Activated naive CD8-positive, alpha-beta T cell treated with anti-CD3 and anti-CD28 coated beads for 36 hours (primary cell): Measurements from ENCODE around the gene CDH22. TPM values are rescaled to one million over a fixed set of nuclear protein-coding genes. Genes with fewer than 3 reads are reported as not detected.
A peak's percentile ranks its signal among the peaks of the same experiment; 100 is the strongest.

Source experiments
- DNase-seq: peaks from one replicate; pipeline ENCODE4 v3.0.0; 2021
- H3K27ac Mint-ChIP-seq: one replicate; pipeline ENCODE4 v1.8.0; 2022; ENCODE audit warnings: mild to moderate bottlenecking, moderate library complexity, mixed read lengths
- H3K27me3 Mint-ChIP-seq: one replicate; pipeline ENCODE4 v1.8.0; 2022; ENCODE audit warnings: mild to moderate bottlenecking, mixed read lengths
- H3K36me3 Mint-ChIP-seq: one replicate; pipeline ENCODE4 v1.8.0; 2021; ENCODE audit warnings: mild to moderate bottlenecking, mixed read lengths
- H3K4me1 Mint-ChIP-seq: one replicate; pipeline ENCODE4 v1.8.0; 2021; ENCODE audit warnings: mixed read lengths
- H3K4me3 Mint-ChIP-seq: one replicate; pipeline ENCODE4 v1.8.0; 2022; ENCODE audit warnings: mild to moderate bottlenecking, moderate library complexity, mixed read lengths
- H3K9me3 Mint-ChIP-seq: one replicate; pipeline ENCODE4 v1.8.0; 2022; ENCODE audit warnings: mixed read lengths
- total RNA-seq, 2 experiments: library from RNA; stranded (reverse); gene quantifications; one replicate each; pipeline ENCODE4 v1.2.3, GENCODE V29; 2021

Gene CDH22, protein sequence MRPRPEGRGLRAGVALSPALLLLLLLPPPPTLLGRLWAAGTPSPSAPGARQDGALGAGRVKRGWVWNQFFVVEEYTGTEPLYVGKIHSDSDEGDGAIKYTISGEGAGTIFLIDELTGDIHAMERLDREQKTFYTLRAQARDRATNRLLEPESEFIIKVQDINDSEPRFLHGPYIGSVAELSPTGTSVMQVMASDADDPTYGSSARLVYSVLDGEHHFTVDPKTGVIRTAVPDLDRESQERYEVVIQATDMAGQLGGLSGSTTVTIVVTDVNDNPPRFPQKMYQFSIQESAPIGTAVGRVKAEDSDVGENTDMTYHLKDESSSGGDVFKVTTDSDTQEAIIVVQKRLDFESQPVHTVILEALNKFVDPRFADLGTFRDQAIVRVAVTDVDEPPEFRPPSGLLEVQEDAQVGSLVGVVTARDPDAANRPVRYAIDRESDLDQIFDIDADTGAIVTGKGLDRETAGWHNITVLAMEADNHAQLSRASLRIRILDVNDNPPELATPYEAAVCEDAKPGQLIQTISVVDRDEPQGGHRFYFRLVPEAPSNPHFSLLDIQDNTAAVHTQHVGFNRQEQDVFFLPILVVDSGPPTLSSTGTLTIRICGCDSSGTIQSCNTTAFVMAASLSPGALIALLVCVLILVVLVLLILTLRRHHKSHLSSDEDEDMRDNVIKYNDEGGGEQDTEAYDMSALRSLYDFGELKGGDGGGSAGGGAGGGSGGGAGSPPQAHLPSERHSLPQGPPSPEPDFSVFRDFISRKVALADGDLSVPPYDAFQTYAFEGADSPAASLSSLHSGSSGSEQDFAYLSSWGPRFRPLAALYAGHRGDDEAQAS
- total RNA-seq: under 1 TPM in 1 of 2 experiments, not detected in 1; 0.12 TPM

DNA sequence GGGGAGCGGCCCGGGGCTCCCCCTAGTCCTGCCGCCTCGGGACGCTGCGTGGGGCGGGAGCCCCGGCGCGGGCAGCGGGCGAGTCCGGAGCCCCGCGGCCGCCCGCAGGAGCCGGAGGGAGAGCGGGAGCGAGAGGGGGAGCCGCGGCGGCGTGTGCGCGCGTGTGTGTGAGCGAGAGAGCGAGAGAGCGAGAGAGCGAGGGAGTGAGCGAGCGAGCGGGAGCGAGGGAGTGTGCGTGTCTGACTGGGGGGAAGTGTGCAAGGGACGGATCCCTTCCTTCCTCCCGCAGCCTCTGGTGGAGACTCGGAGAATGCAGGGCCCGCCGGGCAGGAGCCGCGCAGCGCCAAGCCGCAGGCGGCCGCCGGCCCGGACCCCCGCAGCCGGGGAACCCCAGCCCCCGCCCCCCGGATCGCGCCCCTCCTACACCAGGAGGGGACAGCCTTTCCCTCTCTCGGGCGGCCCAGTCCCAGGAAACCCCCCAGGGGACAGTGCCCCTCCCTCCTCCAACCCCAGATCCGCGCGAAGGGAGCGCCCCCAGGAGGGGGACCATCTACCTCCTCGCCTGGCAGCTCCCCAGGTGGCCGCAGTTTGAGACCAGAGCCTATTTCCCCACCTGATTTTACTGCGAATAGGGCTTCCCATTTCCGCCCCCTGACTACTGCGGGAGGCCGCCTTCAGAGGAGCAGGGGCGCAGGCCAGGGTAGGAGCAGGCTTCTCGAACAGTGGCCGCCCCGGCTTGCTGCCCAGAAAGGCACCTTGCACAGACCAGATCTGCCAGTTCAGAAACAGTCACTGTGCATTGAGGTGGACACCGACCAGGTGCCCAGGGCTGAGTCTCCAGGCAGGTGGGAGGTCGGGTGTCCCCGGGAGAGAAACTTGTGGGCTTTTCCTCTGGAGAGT lies at the start of gene CDH22:
Gene CDH22, minus strand, starts transcription at position 241 of the 900 bp plus-strand sequence. CDS start 57,204 bp downstream, outside the sequence.
- Mint-ChIP-seq H3K4me3 (peak within 1 kb of the TSS; percentile 50), H3K27me3 (peaks cover 64% of the 10 kb centered on the region)

GRCh38 chr20:46357030-46357514 lies 48.8 kb upstream of the CDH22 start:
- Mint-ChIP-seq H3K27me3 (no peaks in the 10 kb centered on the region), H3K4me3 (peak overlapping the region; percentile 38), H3K9me3 (no peaks in the 10 kb centered on the region), H3K36me3 (peaks cover 18% of the 10 kb centered on the region), H3K4me1 (peaks cover 52% of the 10 kb centered on the region), H3K27ac (peak overlapping the region; percentile 82)
- peak; percentile 27 for DNase-seq

More for the DNA sequence above, at the start of gene CDH22:
- Mint-ChIP-seq H3K4me1 (peaks cover 4% of the 10 kb centered on the region), H3K36me3 (no peaks in the 10 kb centered on the region), H3K27ac (no peak within 1 kb of the TSS), H3K9me3 (no peaks in the 10 kb centered on the region)
- peak; percentile 44 for DNase-seq

DNA sequence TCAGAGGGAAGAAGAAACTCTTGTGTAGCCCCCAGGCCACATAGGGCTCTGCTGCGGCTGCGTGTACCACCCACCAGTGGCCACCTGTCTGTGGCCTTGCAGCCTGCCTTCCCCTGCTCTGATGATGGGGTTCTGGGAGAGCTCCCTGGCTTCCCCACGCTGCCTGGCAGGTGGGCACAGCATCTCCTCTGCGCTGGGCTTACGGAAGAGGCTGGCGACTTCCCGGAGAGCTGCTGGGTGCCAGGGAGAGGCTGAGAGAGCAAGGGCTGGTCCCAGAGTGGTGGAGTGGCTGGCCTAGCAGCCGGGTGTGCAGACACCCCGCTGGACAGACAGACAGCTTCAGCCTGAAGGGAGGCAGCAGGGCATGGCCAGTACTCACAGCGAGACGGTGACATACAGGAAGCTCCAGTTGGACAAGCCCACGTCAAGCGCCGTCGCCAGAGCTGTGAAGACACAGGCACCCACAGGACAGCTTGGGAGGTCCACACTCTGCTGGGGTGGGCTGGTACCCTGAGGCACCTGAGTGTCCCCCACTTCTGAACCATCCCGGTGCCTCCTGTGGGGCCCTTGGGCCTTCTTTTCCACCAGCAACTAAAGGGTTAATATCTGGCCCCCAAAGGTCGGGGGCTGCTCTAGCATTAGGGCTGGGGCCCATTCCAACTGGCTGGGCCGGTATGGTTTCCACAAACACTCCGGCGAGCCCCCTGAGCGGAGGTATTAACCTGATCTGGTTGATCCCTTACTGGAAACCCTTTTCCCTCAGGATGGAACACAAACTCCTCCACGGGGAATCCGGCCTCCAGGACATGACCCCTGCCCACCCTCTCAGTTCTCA lies 48.1 kb upstream of the CDH22 start:
- no peak for DNase-seq
- Mint-ChIP-seq H3K4me3 (no peak overlapping the region), H3K9me3 (no peaks in the 10 kb centered on the region), H3K4me1 (peaks cover 45% of the 10 kb centered on the region), H3K36me3 (peaks cover 19% of the 10 kb centered on the region), H3K27ac (peak overlapping the region; percentile 82), H3K27me3 (no peaks in the 10 kb centered on the region)

DNA sequence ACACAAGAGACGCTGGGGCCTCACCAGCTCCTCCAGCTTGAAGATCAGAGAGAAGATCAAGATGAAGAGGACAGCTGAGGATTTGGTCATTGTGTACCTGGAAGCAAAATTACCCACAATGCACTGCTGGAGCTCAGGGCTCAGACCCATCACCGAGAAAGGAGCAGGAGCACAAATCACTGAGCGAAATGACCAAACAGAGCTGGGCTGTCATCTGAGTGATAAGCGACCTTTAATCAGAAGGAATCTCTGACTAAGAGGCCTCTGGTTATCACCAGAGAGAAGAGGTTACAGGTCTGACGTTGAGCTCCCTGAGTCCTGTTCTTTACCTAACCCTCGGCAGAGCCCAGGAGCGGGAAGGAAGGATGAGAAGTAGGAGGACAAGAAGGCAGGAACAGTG lies 47.5 kb upstream of the CDH22 start:
- Mint-ChIP-seq H3K27me3 (no peaks in the 10 kb centered on the region), H3K4me1 (peaks cover 43% of the 10 kb centered on the region)

DNA sequence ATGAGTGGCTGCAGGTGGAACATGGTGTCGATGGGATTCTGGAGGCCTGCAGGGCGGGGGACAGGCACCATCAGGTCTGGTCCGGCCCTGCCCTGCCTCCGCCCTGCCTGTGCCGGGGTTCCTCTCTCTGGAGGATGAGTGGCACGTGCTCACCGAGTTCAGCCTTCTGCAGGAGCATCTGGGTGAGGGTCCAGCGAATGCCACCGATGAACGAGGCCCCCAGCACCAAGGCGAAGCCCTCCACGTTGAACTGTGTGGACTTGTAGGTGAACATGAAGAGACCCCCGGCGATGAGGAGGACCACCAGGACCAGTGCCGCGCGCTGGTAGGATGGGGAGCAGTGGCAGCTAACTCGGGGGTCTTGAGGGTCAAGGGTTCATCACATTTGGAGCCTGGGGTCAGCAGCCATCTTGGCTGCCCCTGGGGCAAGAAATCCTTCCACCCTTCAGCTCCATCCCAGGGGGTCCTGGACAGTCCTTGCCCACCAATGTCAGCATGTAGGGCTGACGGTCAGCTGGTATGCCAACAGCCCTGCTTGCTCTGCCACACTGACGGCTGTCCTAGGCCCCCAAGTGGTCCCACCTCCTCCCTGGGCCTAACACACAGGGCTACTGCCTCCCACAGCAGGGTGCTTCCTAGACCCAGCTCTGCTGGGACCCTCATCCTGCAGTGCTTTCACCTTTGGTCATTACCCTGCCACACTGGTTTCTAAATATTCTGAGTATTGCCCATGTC lies 46.8 kb upstream of the CDH22 start:
- Mint-ChIP-seq H3K27me3 (no peaks in the 10 kb centered on the region), H3K27ac (peak overlapping the region; percentile 58)

More for the DNA sequence above, 47.5 kb upstream of the CDH22 start:
- Mint-ChIP-seq H3K27ac (peak overlapping the region; percentile 58), H3K9me3 (no peaks in the 10 kb centered on the region), H3K36me3 (peaks cover 14% of the 10 kb centered on the region), H3K4me3 (no peak overlapping the region)
- DNase-seq: no peak

GRCh38 chr20:46354207-46354555 lies 45.9 kb upstream of the CDH22 start:
- Mint-ChIP-seq H3K4me3 (no peak overlapping the region), H3K27ac (peak overlapping the region; percentile 42), H3K4me1 (peaks cover 43% of the 10 kb centered on the region), H3K9me3 (no peaks in the 10 kb centered on the region), H3K27me3 (no peaks in the 10 kb centered on the region), H3K36me3 (peaks cover 14% of the 10 kb centered on the region)
- no peak for DNase-seq

More for the DNA sequence above, 46.8 kb upstream of the CDH22 start:
- DNase-seq: no peak
- Mint-ChIP-seq H3K36me3 (peaks cover 14% of the 10 kb centered on the region), H3K9me3 (no peaks in the 10 kb centered on the region), H3K4me1 (peaks cover 48% of the 10 kb centered on the region), H3K4me3 (no peak overlapping the region)

- Mint-ChIP-seq H3K4me3 (no peak overlapping the region), H3K27ac (no peak overlapping the region), H3K4me1 (peaks cover 38% of the 10 kb centered on the region), H3K36me3 (peaks cover 14% of the 10 kb centered on the region), H3K9me3 (no peaks in the 10 kb centered on the region), H3K27me3 (no peaks in the 10 kb centered on the region)
- no peak for DNase-seq
Observed at GRCh38 chr20:46353500-46354206, 45.4 kb upstream of the CDH22 start.

DNA sequence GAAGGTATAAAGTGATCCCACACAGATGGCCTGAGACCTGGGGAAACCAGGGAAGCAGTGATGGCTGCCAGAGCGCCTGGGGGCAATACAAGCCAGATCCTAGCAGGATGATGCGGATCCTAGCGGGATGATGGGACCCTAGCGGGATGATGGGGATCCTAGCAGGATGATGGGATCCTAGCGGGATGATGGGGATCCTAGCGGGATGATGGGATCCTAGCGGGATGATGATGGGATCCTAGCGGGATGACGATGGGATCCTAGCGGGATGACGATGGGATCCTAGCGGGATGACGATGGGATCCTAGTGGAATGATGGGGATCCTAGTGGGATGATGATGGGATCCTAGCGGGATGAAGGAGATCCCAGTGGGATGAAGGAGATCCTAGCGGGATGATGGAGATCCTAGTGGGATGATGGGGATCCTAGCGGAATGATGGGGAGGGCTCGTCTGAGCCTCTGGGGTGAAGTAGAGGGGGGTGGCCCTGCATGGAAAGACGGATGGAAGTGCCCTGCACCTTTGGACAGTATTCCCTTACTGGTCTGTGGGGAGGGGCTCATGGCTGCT lies 44.2 kb upstream of the CDH22 start:
- Mint-ChIP-seq H3K4me1 (peaks cover 27% of the 10 kb centered on the region), H3K9me3 (no peaks in the 10 kb centered on the region), H3K27ac (peak overlapping the region; percentile 8), H3K36me3 (peaks cover 9% of the 10 kb centered on the region), H3K4me3 (no peak overlapping the region), H3K27me3 (no peaks in the 10 kb centered on the region)
- DNase-seq: no peak

- H3K27ac Mint-ChIP-seq: peak overlapping the region; percentile 48
- no peak overlapping the region for H3K4me3 Mint-ChIP-seq
- DNase-seq: no peak
- no peaks in the 10 kb centered on the region for H3K9me3 Mint-ChIP-seq
- no peaks in the 10 kb centered on the region for H3K27me3 Mint-ChIP-seq
- peaks cover 20% of the 10 kb centered on the region for H3K4me1 Mint-ChIP-seq
- H3K36me3 Mint-ChIP-seq: peaks cover 5% of the 10 kb centered on the region
Observed at GRCh38 chr20:46351357-46352058, 43.2 kb upstream of the CDH22 start.

DNA sequence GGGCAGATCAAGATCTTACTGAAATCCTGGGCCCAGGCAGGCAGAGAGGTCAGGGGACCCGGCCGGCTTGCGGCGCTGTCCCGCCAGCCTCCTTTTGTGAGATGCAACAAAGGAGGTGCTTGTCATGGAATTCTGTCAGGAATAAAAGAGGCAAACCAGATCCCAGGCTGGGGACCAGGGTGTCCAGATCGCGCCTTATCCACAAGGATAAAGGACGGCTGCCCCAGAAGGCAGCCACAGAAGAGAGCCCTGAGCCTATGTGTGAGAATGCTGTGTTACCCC lies 42.6 kb upstream of the CDH22 start:
- Mint-ChIP-seq H3K4me3 (no peak overlapping the region), H3K27ac (peak overlapping the region; percentile 56)

GRCh38 chr20:46350201-46350985 lies 42.1 kb upstream of the CDH22 start:
- Mint-ChIP-seq H3K27ac (peak overlapping the region; percentile 56), H3K27me3 (no peaks in the 10 kb centered on the region), H3K9me3 (no peaks in the 10 kb centered on the region), H3K4me3 (no peak overlapping the region), H3K4me1 (peaks cover 16% of the 10 kb centered on the region), H3K36me3 (peaks cover 5% of the 10 kb centered on the region)
- DNase-seq: no peak

More for the DNA sequence above, 42.6 kb upstream of the CDH22 start:
- H3K36me3 Mint-ChIP-seq: peaks cover 5% of the 10 kb centered on the region
- no peak for DNase-seq
- no peaks in the 10 kb centered on the region for H3K9me3 Mint-ChIP-seq
- no peaks in the 10 kb centered on the region for H3K27me3 Mint-ChIP-seq
- H3K4me1 Mint-ChIP-seq: peaks cover 20% of the 10 kb centered on the region

GRCh38 chr20:46349742-46350056 lies 41.4 kb upstream of the CDH22 start:
- H3K27me3 Mint-ChIP-seq: no peaks in the 10 kb centered on the region
- peaks cover 5% of the 10 kb centered on the region for H3K36me3 Mint-ChIP-seq
- no peak overlapping the region for H3K4me3 Mint-ChIP-seq
- H3K9me3 Mint-ChIP-seq: no peaks in the 10 kb centered on the region
- DNase-seq: no peak
- peaks cover 16% of the 10 kb centered on the region for H3K4me1 Mint-ChIP-seq
- no peak overlapping the region for H3K27ac Mint-ChIP-seq
